CD14-positive monocyte (primary cell): ENCODE measurements around the gene TGDS. TPM values are rescaled to one million over a fixed set of nuclear protein-coding genes. Genes with fewer than 3 reads are reported as not detected.

Source experiments
- DNase-seq, 3 donors: peaks; one replicate each; pipeline ENCODE4 v3.0.0-alpha.2; 2011 to 2022
- H2AFZ ChIP-seq: 2 replicates; pipeline ENCODE4 v1.6.0; 2012; ENCODE audit warnings: mild to moderate bottlenecking, low read depth, low read length, inconsistent platforms; ENCODE audit not compliant: insufficient read depth, poor library complexity, severe bottlenecking
- H3K27ac ChIP-seq, 2 donors: 1 replicate in 1 of 2; 2 replicates in 1 of 2; pipeline ENCODE4 v1.5.1; 2012 to 2013; ENCODE audit warnings: low read length in 2 of 2, control low read depth in 1 of 2, inconsistent platforms in 1 of 2, low read depth in 1 of 2, mild to moderate bottlenecking in 1 of 2
- H3K27me3 ChIP-seq, 2 donors: one replicate each; pipeline versions ENCODE4 v1.6.0 to v1.6.1; 2011 to 2013; ENCODE audit warnings: low read length in 2 of 2; ENCODE audit not compliant: control insufficient read depth in 2 of 2, insufficient read depth in 2 of 2
- H3K36me3 ChIP-seq, 2 donors: replicated peaks in 1 of 2; 1 replicate in 1 of 2; 2 replicates in 1 of 2; pipeline versions ENCODE4 v1.5.1 to v1.6.1; 2012 to 2013; ENCODE audit warnings: low read length in 2 of 2, control low read depth in 1 of 2, inconsistent platforms in 1 of 2, mild to moderate bottlenecking in 1 of 2; ENCODE audit not compliant: insufficient read depth in 2 of 2, control insufficient read depth in 1 of 2
- H3K4me1 ChIP-seq, 2 donors: 1 replicate in 1 of 2; 2 replicates in 1 of 2; pipeline versions ENCODE4 v1.5.1 to v1.6.1; 2012 to 2013; ENCODE audit warnings: low read length in 2 of 2, control low read depth in 1 of 2, inconsistent platforms in 1 of 2, mild to moderate bottlenecking in 1 of 2, moderate library complexity in 1 of 2; ENCODE audit not compliant: insufficient read depth in 2 of 2, control insufficient read depth in 1 of 2
- H3K4me2 ChIP-seq: replicated peaks from 2 replicates; pipeline ENCODE3; 2012; ENCODE audit warnings: low read length, moderate library complexity, mild to moderate bottlenecking; ENCODE audit not compliant: poor library complexity, severe bottlenecking; ENCODE audit errors: extremely low read depth
- H3K4me3 ChIP-seq, 3 experiments: fragments of 200-600 bp in 1 of 3; sonication (generic) in 1 of 3; replicated peaks in 1 of 3; 1 replicate in 2 of 3; 2 replicates in 1 of 3; pipeline ENCODE4 v1.5.1; 2011 to 2013; ENCODE audit warnings: low read length in 3 of 3, mild to moderate bottlenecking in 3 of 3, control low read depth in 2 of 3, low read depth in 2 of 3, inconsistent platforms in 1 of 3, moderate library complexity in 1 of 3
- H3K79me2 ChIP-seq: 2 replicates; pipeline ENCODE4 v1.6.0; 2012; ENCODE audit warnings: mild to moderate bottlenecking, control low read depth, inconsistent platforms, low read length, moderate library complexity; ENCODE audit not compliant: insufficient read depth
- H3K9ac ChIP-seq: 2 replicates; pipeline ENCODE4 v1.6.0; 2017; ENCODE audit warnings: low read length, mild to moderate bottlenecking; ENCODE audit not compliant: insufficient read depth, poor library complexity, severe bottlenecking
- H3K9me3 ChIP-seq, 2 donors: replicated peaks in 1 of 2; 1 replicate in 1 of 2; 2 replicates in 1 of 2; pipeline versions ENCODE4 v1.5.1 to v1.6.1; 2012 to 2013; ENCODE audit warnings: low read length in 2 of 2, control low read depth in 1 of 2; ENCODE audit not compliant: control insufficient read depth in 1 of 2, insufficient read depth in 1 of 2
- H4K20me1 ChIP-seq: 2 replicates; pipeline ENCODE4 v1.6.0; 2012; ENCODE audit warnings: mild to moderate bottlenecking, low read length, control low read depth, moderate library complexity; ENCODE audit not compliant: insufficient read depth
- H3K27ac Mint-ChIP-seq, 7 donors: one replicate each; pipeline ENCODE4 v1.8.0; 2020; ENCODE audit warnings: mild to moderate bottlenecking in 7 of 7, mixed read lengths in 7 of 7, moderate library complexity in 6 of 7, inconsistent platforms in 2 of 7
- H3K27me3 Mint-ChIP-seq, 3 donors: one replicate each; pipeline ENCODE4 v1.8.0; 2021 to 2022; ENCODE audit warnings: low read depth in 3 of 3, mild to moderate bottlenecking in 3 of 3, mixed read lengths in 3 of 3, moderate library complexity in 3 of 3, inconsistent platforms in 1 of 3
- H3K36me3 Mint-ChIP-seq, 2 donors: one replicate each; pipeline ENCODE4 v1.8.0; 2020; ENCODE audit warnings: mixed read lengths in 2 of 2, inconsistent platforms in 1 of 2, mild to moderate bottlenecking in 1 of 2
- H3K4me1 Mint-ChIP-seq: one replicate; pipeline ENCODE4 v1.8.0; 2020; ENCODE audit warnings: mild to moderate bottlenecking, mixed read lengths
- H3K4me3 Mint-ChIP-seq, 2 donors: one replicate each; pipeline ENCODE4 v1.8.0; 2020; ENCODE audit warnings: mild to moderate bottlenecking in 2 of 2, mixed read lengths in 2 of 2, moderate library complexity in 1 of 2
- H3K9me3 Mint-ChIP-seq, 7 donors: one replicate each; pipeline ENCODE4 v1.8.0; 2020 to 2022; ENCODE audit warnings: mixed read lengths in 7 of 7, mild to moderate bottlenecking in 6 of 7, moderate library complexity in 6 of 7, inconsistent platforms in 2 of 7
- CTCF ChIP-seq: fragments of 200-600 bp; IDR thresholded peaks from one replicate; pipeline ENCODE4 v1.8.0; 2022; ENCODE audit warnings: antibody characterized with exemption, mild to moderate bottlenecking
- WGBS: methylation state at CpG from one replicate; pipeline ENCODE4 v1.1.5; 2013; ENCODE audit warnings: missing lambda C conversion rate; ENCODE audit not compliant: insufficient coverage; 5-methylcytosine and 5-hydroxymethylcytosine counted together
- intact Hi-C, 2 donors: fragments of 100-400 bp; cut with micrococcal nuclease; formaldehyde crosslinking; loops; one replicate each; pipeline versions ENCODE4 v1.15.0 to v1.15.1; 2023
- polyA plus RNA-seq, 3 donors: library from polyadenylated mRNA; depleted of rRNA in 1 of 3; unstranded in 2 of 3; stranded (reverse) in 1 of 3; fragments of 300-500 nt in 2 of 3; fragments of >200 nt in 1 of 3; fragmentation: Illumina TruSeq in 2 of 3; gene quantifications; 1 replicate in 2 of 3; 2 replicates in 1 of 3; pipeline ENCODE4 v1.2.3, GENCODE V29; 2012 to 2021

The TGDS gene
- polyA plus RNA-seq, 3 donors, result 5.2 to 6.8 (median 5.6) TPM

GRCh38 chr13:94549232-94550061 is 46.5 kb downstream of the TGDS start:
- Mint-ChIP-seq H3K4me3 (peak overlapping the region; percentile 95 to 96), H3K36me3 (no peaks in the 10 kb centered on the region), H3K9me3 (peaks cover 0 to 4% (median 0%) of the 10 kb centered on the region in 7 donors), H3K27ac (peak overlapping the region in 6 of 7 donors; percentile 67 to 89 (median 82)), H3K4me1 (peaks cover 21% of the 10 kb centered on the region), H3K27me3 (peaks cover 20 to 26% (median 24%) of the 10 kb centered on the region in 3 donors)
- Histone ChIP-seq H3K9ac (peak overlapping the region; percentile 78), H3K4me3 (peak overlapping the region; percentile 56 to 95 (median 72)), H3K9me3 (no peaks in the 10 kb centered on the region), H3K27me3 (peaks cover 3 to 14% of the 10 kb centered on the region in 2 donors), H3K27ac (peak overlapping the region; percentile 60 to 73), H3K4me2 (peak overlapping the region; percentile 96), H2AFZ (peak overlapping the region; percentile 99), H3K4me1 (peaks cover 13 to 26% of the 10 kb centered on the region in 2 donors), H3K79me2 (no peaks in the 10 kb centered on the region), H3K36me3 (no peaks in the 10 kb centered on the region), H4K20me1 (no peaks in the 10 kb centered on the region)
- under 1% methylated on average over 59 of the region's 66 CpGs for WGBS
- TF ChIP-seq CTCF, result no peak
- DNase-seq, result peak; percentile 82 to 83 (median 83)
- intact Hi-C loops, result no loop called here

GRCh38 chr13:94548821-94549231 is 47.1 kb downstream of the TGDS start:
- Histone ChIP-seq H3K9ac (peak overlapping the region; percentile 78), H3K9me3 (no peaks in the 10 kb centered on the region), H3K27me3 (peaks cover 3 to 14% of the 10 kb centered on the region in 2 donors), H3K4me3 (peak overlapping the region; percentile 56 to 95 (median 72)), H3K36me3 (no peaks in the 10 kb centered on the region), H3K27ac (peak overlapping the region; percentile 60 to 73), H3K4me1 (peaks cover 13 to 26% of the 10 kb centered on the region in 2 donors), H3K79me2 (no peaks in the 10 kb centered on the region), H3K4me2 (peak overlapping the region; percentile 96), H4K20me1 (no peaks in the 10 kb centered on the region), H2AFZ (peak overlapping the region; percentile 99)
- Mint-ChIP-seq H3K36me3 (no peaks in the 10 kb centered on the region), H3K27me3 (peaks cover 20 to 26% (median 24%) of the 10 kb centered on the region in 3 donors), H3K4me3 (peak overlapping the region; percentile 95 to 96), H3K27ac (peak overlapping the region; percentile 13 to 83 (median 67)), H3K9me3 (peaks cover 0 to 4% (median 0%) of the 10 kb centered on the region in 7 donors), H3K4me1 (peaks cover 21% of the 10 kb centered on the region)
- no peak for TF ChIP-seq CTCF
- peak; percentile 5 to 11 (median 10) for DNase-seq
- intact Hi-C loops, result no loop called here
- 1% methylated on average over 15 of the region's 19 CpGs for WGBS
